A549 (cell line): ENCODE measurements around the gene MTHFD2. TPM values are rescaled to one million over a fixed set of nuclear protein-coding genes. Genes with fewer than 3 reads are reported as not detected.

Experiments used
- ATAC-seq, 2 experiments: fragments of 200-7000 bp in 1 of 2; fragments of >200 bp in 1 of 2; cut with Nextera tagmentation in 1 of 2; cut with Tn5 transposase in 1 of 2; 3 replicates each; pipeline versions ENCODE4 v1.8.0 to v1.9.1; 2018 to 2020; ENCODE audit warnings: mild to moderate bottlenecking in 1 of 2, moderate library complexity in 1 of 2
- CTCF ChIA-PET: fragments of 300-600 bp; sonication (Branson Sonifier 250); formaldehyde crosslinking; extraction: SDS; loops from one replicate; lab custom pipeline; 2021; ENCODE audit warnings: antibody characterized with exemption, inconsistent platforms; lab: Yijun Ruan, JAX
- POLR2A ChIA-PET: fragments of 350-600 bp; formaldehyde crosslinking; extraction: SDS; loops from one replicate; lab custom pipeline; 2021; ENCODE audit warnings: antibody characterized with exemption, inconsistent platforms; lab: Yijun Ruan, JAX
- DNase-seq, 2 experiments: peaks; one replicate each; pipeline versions ENCODE4 v3.0.0 to v3.0.0-alpha.2; 2011 to 2016; ENCODE audit warnings: low read depth in 1 of 2, low spot score in 1 of 2
- FAIRE-seq: peaks from 2 replicates; lab custom pipeline; 2011; peaks lifted over from hg19 to GRCh38; lab: Jason Lieb, UNC
- H3K27ac ChIP-seq, 2 experiments: fragments of >200 bp; sonication (Bioruptor Twin); formaldehyde crosslinking; 3 replicates each; pipeline ENCODE4 v1.5.1; 2016 to 2017
- H3K4me1 ChIP-seq: fragments of >200 bp; sonication (Bioruptor Twin); formaldehyde crosslinking; 3 replicates; pipeline ENCODE4 v1.6.1; 2016
- H3K4me2 ChIP-seq: fragments of >200 bp; sonication (Bioruptor Twin); formaldehyde crosslinking; 3 replicates; pipeline ENCODE4 v1.6.1; 2016
- H3K4me3 ChIP-seq: fragments of >200 bp; sonication (Bioruptor Twin); formaldehyde crosslinking; 3 replicates; pipeline ENCODE4 v1.5.1; 2016
- H3K9me3 ChIP-seq: fragments of >200 bp; sonication (Bioruptor Twin); formaldehyde crosslinking; 3 replicates; pipeline ENCODE4 v1.6.1; 2016
- BCL3 ChIP-seq: fragments of >200 bp; sonication (Bioruptor Twin); formaldehyde crosslinking; IDR thresholded peaks from 3 replicates; pipeline ENCODE4 v1.6.1; 2016
- CBX8 ChIP-seq: fragments of 200-600 bp; sonication (generic); IDR thresholded peaks from 2 replicates; pipeline ENCODE4 v1.6.1; 2016
- CEBPB ChIP-seq, 2 experiments: fragments of >200 bp in 1 of 2; sonication (Bioruptor Twin) in 1 of 2; formaldehyde crosslinking in 1 of 2; IDR thresholded peaks; 2 replicates each; pipeline ENCODE4 v1.6.1; 2012 to 2016
- CHD2 ChIP-seq: fragments of 150-350 bp; IDR thresholded peaks from 2 replicates; pipeline ENCODE4 v1.6.1; 2014; ENCODE audit warnings: low read length; ENCODE audit not compliant: partially characterized antibody
- CHD4 ChIP-seq: fragments of 200-600 bp; sonication (generic); IDR thresholded peaks from 2 replicates; pipeline ENCODE4 v1.6.1; 2016; ENCODE audit warnings: antibody characterized with exemption, mild to moderate bottlenecking, borderline replicate concordance
- CTCF ChIP-seq: fragments of >200 bp; sonication (Bioruptor Twin); formaldehyde crosslinking; IDR thresholded peaks from 3 replicates; pipeline ENCODE4 v1.5.1; 2016
- EHMT2 ChIP-seq: fragments of 200-600 bp; sonication (generic); IDR thresholded peaks from 2 replicates; pipeline ENCODE4 v1.6.1; 2016; ENCODE audit warnings: antibody characterized with exemption, low read depth, mild to moderate bottlenecking, moderate library complexity
- FOSB ChIP-seq: fragments of 250-450 bp; sonication (Bioruptor Pico); IDR thresholded peaks from 2 replicates; pipeline ENCODE4 v1.5.0; 2020; ENCODE audit warnings: mild to moderate bottlenecking, moderate library complexity
- FOXS1 ChIP-seq: fragments of 250-450 bp; sonication (Bioruptor Pico); IDR thresholded peaks from 2 replicates; pipeline ENCODE4 v1.5.0; 2020; ENCODE audit warnings: mild to moderate bottlenecking, moderate library complexity
- HDAC2 ChIP-seq: fragments of 200-600 bp; sonication (generic); IDR thresholded peaks from 2 replicates; pipeline ENCODE4 v1.6.1; 2016
- HES2 ChIP-seq: fragments of >200 bp; sonication (Bioruptor Twin); formaldehyde crosslinking; IDR thresholded peaks from 2 replicates; pipeline ENCODE4 v1.6.1; 2016
- HEYL ChIP-seq: fragments of 250-450 bp; sonication (Bioruptor Pico); IDR thresholded peaks from 2 replicates; pipeline ENCODE4 v1.8.0; 2021; ENCODE audit warnings: mild to moderate bottlenecking, moderate library complexity
- HOXA7 ChIP-seq: fragments of 250-450 bp; sonication (Bioruptor Pico); IDR thresholded peaks from 2 replicates; pipeline ENCODE4 v1.5.0; 2020; ENCODE audit warnings: mild to moderate bottlenecking, moderate library complexity
- HOXB13 ChIP-seq: fragments of 250-450 bp; sonication (Bioruptor Pico); IDR thresholded peaks from 2 replicates; pipeline ENCODE4 v1.5.0; 2020; ENCODE audit warnings: low read depth, mild to moderate bottlenecking, moderate library complexity
- JUN ChIP-seq, 2 experiments: fragments of >200 bp; sonication (Bioruptor Twin); formaldehyde crosslinking; IDR thresholded peaks; 2 replicates in 1 of 2; 3 replicates in 1 of 2; pipeline ENCODE4 v1.6.1; 2016 to 2017
- JUNB ChIP-seq: fragments of >200 bp; sonication (Bioruptor Twin); formaldehyde crosslinking; IDR thresholded peaks from 2 replicates; pipeline ENCODE4 v1.6.1; 2016
- KDM1A ChIP-seq: fragments of 200-600 bp; sonication (generic); IDR thresholded peaks from 2 replicates; pipeline ENCODE4 v1.6.1; 2016; ENCODE audit warnings: low read depth, mild to moderate bottlenecking
- KDM5A ChIP-seq: fragments of 200-600 bp; sonication (generic); IDR thresholded peaks from 2 replicates; pipeline ENCODE4 v1.6.1; 2016; ENCODE audit warnings: antibody characterized with exemption, mild to moderate bottlenecking
- MAZ ChIP-seq: fragments of 150-350 bp; IDR thresholded peaks from 2 replicates; pipeline ENCODE4 v1.6.1; 2014; ENCODE audit warnings: antibody characterized with exemption, low read depth, low read length, borderline replicate concordance
- MYC ChIP-seq: IDR thresholded peaks from 2 replicates; pipeline ENCODE4 v1.6.1; 2012; ENCODE audit warnings: mild to moderate bottlenecking, inconsistent platforms, low read length, improper control_type of control experiment, borderline replicate concordance
- NFE2L2 ChIP-seq: fragments of 150-350 bp; conservative IDR thresholded peaks from 2 replicates; pipeline ENCODE4 v1.6.1; 2014; ENCODE audit warnings: low read length
- NR3C1 ChIP-seq: fragments of >200 bp; sonication (Bioruptor Twin); formaldehyde crosslinking; IDR thresholded peaks from 3 replicates; pipeline ENCODE4 v1.6.1; 2017
- PBX3 ChIP-seq: IDR thresholded peaks from 2 replicates; pipeline ENCODE4 v1.6.1; 2012
- PHF8 ChIP-seq: fragments of 200-600 bp; sonication (generic); IDR thresholded peaks from 2 replicates; pipeline ENCODE4 v1.6.1; 2016; ENCODE audit warnings: low read depth, mild to moderate bottlenecking, antibody characterized with exemption, moderate library complexity, borderline replicate concordance
- POLR2A ChIP-seq: IDR thresholded peaks from 2 replicates; pipeline ENCODE4 v1.6.1; 2012; ENCODE audit warnings: mild to moderate bottlenecking, low read length
- POLR2AphosphoS2 ChIP-seq: conservative IDR thresholded peaks from 2 replicates; pipeline ENCODE4 v1.6.1; 2012; ENCODE audit warnings: low read length, improper control_type of control experiment, inconsistent platforms
- RARB ChIP-seq: fragments of 250-450 bp; sonication (Bioruptor Pico); IDR thresholded peaks from 2 replicates; pipeline ENCODE4 v1.8.0; 2021; ENCODE audit warnings: mild to moderate bottlenecking, moderate library complexity
- SMC3 ChIP-seq: fragments of >200 bp; sonication (Bioruptor Twin); formaldehyde crosslinking; IDR thresholded peaks from 3 replicates; pipeline ENCODE4 v1.6.1; 2018; ENCODE audit warnings: inconsistent platforms
- SREBF2 ChIP-seq: fragments of 450-650 bp; IDR thresholded peaks from 2 replicates; pipeline ENCODE4 v1.6.1; 2014; ENCODE audit warnings: mild to moderate bottlenecking, moderate library complexity
- TFCP2L1 ChIP-seq: fragments of 250-450 bp; sonication (Bioruptor Pico); IDR thresholded peaks from 2 replicates; pipeline ENCODE4 v1.5.0; 2021; ENCODE audit warnings: mild to moderate bottlenecking
- TP53 ChIP-seq: fragments of 250-450 bp; sonication (Bioruptor Pico); IDR thresholded peaks from 2 replicates; pipeline ENCODE4 v1.5.0; 2021; ENCODE audit warnings: mild to moderate bottlenecking, moderate library complexity
- ZFP36 ChIP-seq: fragments of 450-650 bp; IDR thresholded peaks from 2 replicates; pipeline ENCODE4 v1.6.1; 2014; ENCODE audit warnings: borderline replicate concordance; ENCODE audit not compliant: partially characterized antibody
- ZNF302 ChIP-seq: fragments of 250-450 bp; sonication (Bioruptor Pico); IDR thresholded peaks from 2 replicates; pipeline ENCODE4 v1.9.0; 2021; ENCODE audit warnings: inconsistent platforms, mild to moderate bottlenecking, moderate library complexity
- WGBS: methylation state at CpG from one replicate; pipeline ENCODE4 v1.1.6; 2017; ENCODE audit errors: missing lambda C conversion rate; 5-methylcytosine and 5-hydroxymethylcytosine counted together
- polyA plus RNA-seq, 4 experiments: library from polyadenylated mRNA; depleted of rRNA in 3 of 4; stranded (reverse); fragments of >200 nt; fragmentation: RNase III in 1 of 4; extraction: RNeasy Plus Mini Kit Qiagen cat#74134 plus additional on column Dnase treatment in 1 of 4; gene quantifications; 2 replicates in 3 of 4; 3 replicates in 1 of 4; pipeline ENCODE4 v1.2.3, GENCODE V29; 2011 to 2017

Gene MTHFD2
- polyA plus RNA-seq, 2 of the 4 experiments (the other 2 are of a cell fraction), result 149 to 608 TPM

GRCh38 chr2:74253306-74253970 is 55.0 kb downstream of the MTHFD2 start:
- FAIRE-seq (no peak), DNase-seq (no peak), ATAC-seq (no peak)
- Histone ChIP-seq H3K27ac (no peak overlapping the region), H3K4me1 (no peaks in the 10 kb centered on the region), H3K4me2 (no peak overlapping the region), H3K9me3 (no peaks in the 10 kb centered on the region), H3K4me3 (no peak overlapping the region)
- POLR2A ChIA-PET, result no interaction called here
- WGBS, result 56% methylated on average over 7 of the region's 7 CpGs
- TF ChIP-seq JUN (IDR thresholded peaks at IDR 0.05) (no peak), HEYL (no peak), TP53 (CRISPR knock-in tag) (no peak), NR3C1 (no peak), POLR2A (no peak), ZNF302 (CRISPR knock-in tag) (no peak)
- CTCF ChIA-PET, result interaction anchor here (0.5 to 4.6 kb wide), 11 partner anchors 11 to 429 kb away, joined by 3 to 66 read pairs (median 4); no protein-coding TSS in a partner anchor

DNA sequence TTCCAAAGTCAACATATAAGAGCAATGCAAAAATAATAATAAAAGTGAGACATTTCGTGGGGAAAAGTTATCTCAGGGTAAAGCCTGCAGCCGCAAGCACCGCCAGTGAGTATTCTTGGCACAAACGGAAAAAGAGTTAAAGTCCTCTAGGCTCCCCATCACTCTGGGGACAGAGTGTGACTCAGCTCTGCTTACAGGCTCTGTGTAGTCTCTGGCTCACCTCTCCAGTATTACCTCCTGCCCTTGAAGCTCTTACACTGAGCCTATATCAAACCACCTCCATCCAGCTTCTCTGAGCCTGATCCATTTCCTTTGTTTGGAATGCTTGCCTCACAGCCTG is 55.5 kb downstream of the MTHFD2 start:
- 73% methylated on average over 4 of the region's 4 CpGs for WGBS
- no peak for DNase-seq

GRCh38 chr2:74255660-74256213 is 57.3 kb downstream of the MTHFD2 start:
- no peak for ATAC-seq
- POLR2A ChIA-PET, result no interaction called here
- Histone ChIP-seq H3K27ac (no peak overlapping the region), H3K4me2 (no peak overlapping the region), H3K4me3 (no peak overlapping the region), H3K4me1 (no peaks in the 10 kb centered on the region), H3K9me3 (no peaks in the 10 kb centered on the region)
- CTCF ChIA-PET, result interaction anchor here (1.5 kb wide), 1 partner anchor 79 kb away, joined by 12 read pairs; no protein-coding TSS in a partner anchor
- no peak for FAIRE-seq
- 76% methylated on average over 18 of the region's 18 CpGs for WGBS
- DNase-seq, result no peak
- TF ChIP-seq FOSB (CRISPR knock-in tag), result no peak
- TF ChIP-seq SMC3, result no peak
- no peak for TF ChIP-seq CBX8
- no peak for TF ChIP-seq CTCF
- no peak for TF ChIP-seq HEYL
- TF ChIP-seq RARB (CRISPR knock-in tag), result no peak
- no peak for TF ChIP-seq EHMT2
- TF ChIP-seq KDM1A, result no peak
- TF ChIP-seq CHD2, result no peak
- no peak for TF ChIP-seq HDAC2
- no peak for TF ChIP-seq SREBF2
- no peak for TF ChIP-seq POLR2AphosphoS2
- no peak for TF ChIP-seq HOXB13 (CRISPR knock-in tag)
- TF ChIP-seq TFCP2L1 (CRISPR knock-in tag), result no peak
- TF ChIP-seq PBX3, result no peak
- TF ChIP-seq NFE2L2, result no peak
- no peak for TF ChIP-seq CHD4
- no peak for TF ChIP-seq MYC
- no peak for TF ChIP-seq FOXS1 (CRISPR knock-in tag)

More for the DNA sequence above, 55.5 kb downstream of the MTHFD2 start:
- Histone ChIP-seq H3K27ac (no peak overlapping the region), H3K9me3 (no peaks in the 10 kb centered on the region), H3K4me1 (no peaks in the 10 kb centered on the region), H3K4me3 (no peak overlapping the region), H3K4me2 (no peak overlapping the region)
- ATAC-seq, result no peak
- CTCF ChIA-PET, result interaction anchor here (0.5 to 1.8 kb wide), 7 partner anchors 25 to 430 kb away, joined by 3 to 10 read pairs (median 4); no protein-coding TSS in a partner anchor
- no peak for FAIRE-seq
- POLR2A ChIA-PET, result no interaction called here
- TF ChIP-seq CHD4, result no peak
- no peak for TF ChIP-seq SMC3
- TF ChIP-seq HES2, result no peak
- no peak for TF ChIP-seq ZFP36
- TF ChIP-seq BCL3, result no peak
- TF ChIP-seq HOXA7, result no peak
- no peak for TF ChIP-seq SREBF2
- TF ChIP-seq EHMT2, result no peak
- TF ChIP-seq TFCP2L1 (CRISPR knock-in tag), result no peak
- TF ChIP-seq ZNF302 (CRISPR knock-in tag), result no peak
- TF ChIP-seq RARB (CRISPR knock-in tag), result no peak
- TF ChIP-seq CEBPB (IDR thresholded peaks at IDR 0.05), result no peak
- TF ChIP-seq KDM5A, result no peak
- TF ChIP-seq POLR2AphosphoS2, result no peak
- TF ChIP-seq PHF8, result no peak
- TF ChIP-seq MAZ, result no peak
- TF ChIP-seq JUNB, result no peak
- no peak for TF ChIP-seq JUN (IDR thresholded peaks at IDR 0.05)
- TF ChIP-seq, all 56 proteins: peak for 0
